GM10847 (cell line): Measurements from ENCODE around the gene SH2D7.

ENCODE experiments used
- POLR2A ChIP-seq: IDR thresholded peaks from 2 replicates; pipeline ENCODE4 v1.6.1; 2011; ENCODE audit not compliant: insufficient read length; ENCODE audit errors: extremely low read depth

SH2D7 gene

DNA sequence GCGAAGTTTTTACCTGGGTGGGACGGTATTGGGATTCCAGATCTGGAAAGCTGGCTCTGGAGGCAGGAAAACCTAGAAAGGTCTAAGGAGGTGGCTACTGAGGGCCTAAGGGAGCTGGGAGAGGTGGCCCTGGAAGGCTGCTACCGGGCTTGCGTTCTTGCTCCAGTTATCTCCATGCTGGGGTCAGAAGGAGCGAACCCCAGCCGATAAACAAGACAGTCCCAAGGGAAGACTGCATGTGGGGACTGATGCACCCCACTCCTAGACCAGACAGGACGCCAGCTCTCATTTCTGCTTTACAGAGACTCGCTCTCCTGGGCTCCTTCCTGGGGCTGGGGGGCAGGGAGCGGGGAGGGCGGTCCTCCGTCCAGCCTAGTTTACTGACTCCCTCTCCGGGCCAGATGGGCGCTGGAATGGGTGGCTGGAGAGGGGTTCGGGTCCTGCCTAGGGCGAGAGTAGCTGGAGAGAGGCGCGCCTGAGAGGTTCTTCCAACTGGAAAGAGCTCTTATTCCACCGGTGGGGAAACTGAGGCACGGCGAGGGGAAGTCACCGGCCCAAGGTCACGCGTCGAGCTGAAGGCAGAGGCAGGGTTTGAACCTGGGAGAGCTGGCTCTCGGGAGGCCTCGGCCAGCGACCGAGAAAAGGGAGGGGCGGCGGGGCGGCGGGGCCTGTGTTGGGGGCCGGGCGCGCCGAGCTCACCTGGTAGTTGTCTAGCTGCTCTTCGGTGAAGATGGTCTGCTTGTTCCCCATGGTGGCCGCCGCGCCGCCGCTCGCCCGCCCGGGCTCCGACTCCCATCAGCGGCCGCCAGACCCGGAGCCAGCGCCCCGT is 38.3 kb downstream of the SH2D7 start:
- TF ChIP-seq POLR2A, result no peak

DNA sequence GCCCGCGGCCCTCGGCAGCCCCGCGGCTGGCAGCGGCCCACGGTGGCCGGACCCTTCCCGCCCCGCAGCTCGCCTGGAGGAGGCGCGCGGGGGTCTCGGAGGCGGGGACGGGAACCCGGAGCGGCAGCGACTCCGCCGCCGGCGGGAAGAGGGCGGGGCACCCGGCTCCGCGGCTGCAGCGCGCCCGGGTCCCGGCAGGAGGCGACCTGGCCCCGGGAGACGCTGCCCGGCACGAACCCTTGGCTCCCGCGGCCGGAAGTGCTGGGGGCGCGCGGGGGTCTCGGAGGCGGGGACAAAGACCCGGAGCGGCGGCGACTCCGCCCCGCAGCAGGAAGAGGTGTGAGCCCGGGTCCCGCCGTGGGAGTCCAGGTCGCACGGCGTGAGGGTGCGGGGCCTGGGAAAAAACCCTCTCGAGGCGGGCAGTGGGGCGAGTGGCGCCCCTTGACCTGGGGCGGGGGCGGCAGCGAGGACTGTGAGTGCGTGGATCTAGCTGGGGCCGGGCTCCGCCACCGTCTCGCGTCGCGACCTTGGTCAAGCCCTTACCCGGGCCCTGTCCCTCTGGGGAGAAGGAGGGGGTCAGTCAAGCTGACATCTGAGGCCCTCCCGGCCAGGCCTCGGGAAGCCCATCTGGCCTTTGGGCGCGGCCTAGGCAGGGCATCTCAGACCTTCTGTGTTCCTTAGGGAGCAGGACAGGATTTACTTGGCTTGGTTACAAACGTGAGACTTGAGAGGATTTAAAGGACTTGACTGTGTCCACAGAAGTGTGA is 39.1 kb downstream of the SH2D7 start, which contains the start of gene CIB2:
Gene CIB2, minus strand, starts transcription at position 151 of the 767 bp plus-strand sequence. CDS start 230 bp downstream, outside the sequence.
- TF ChIP-seq POLR2A, result peak; percentile 40

DNA sequence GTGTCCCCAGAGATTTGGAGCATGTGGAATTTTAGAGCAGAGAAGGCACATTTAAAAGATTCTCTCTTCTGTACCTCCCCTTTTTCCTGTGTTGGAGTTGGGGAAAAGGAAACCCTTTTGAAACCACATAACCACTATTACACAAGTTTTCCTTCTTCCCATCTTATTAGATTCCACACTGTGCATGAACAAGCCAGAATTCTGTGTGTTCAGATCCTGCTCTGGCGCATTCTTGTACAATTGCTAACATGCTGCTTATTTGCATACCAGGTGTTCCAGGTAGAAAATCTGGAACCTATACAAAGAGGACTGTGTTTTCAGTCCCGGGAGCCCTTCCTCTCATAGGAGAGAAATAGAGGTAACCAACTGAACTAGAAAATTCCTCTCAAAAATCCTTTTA is 41.4 kb downstream of the SH2D7 start:
- no peak for TF ChIP-seq POLR2A

DNA sequence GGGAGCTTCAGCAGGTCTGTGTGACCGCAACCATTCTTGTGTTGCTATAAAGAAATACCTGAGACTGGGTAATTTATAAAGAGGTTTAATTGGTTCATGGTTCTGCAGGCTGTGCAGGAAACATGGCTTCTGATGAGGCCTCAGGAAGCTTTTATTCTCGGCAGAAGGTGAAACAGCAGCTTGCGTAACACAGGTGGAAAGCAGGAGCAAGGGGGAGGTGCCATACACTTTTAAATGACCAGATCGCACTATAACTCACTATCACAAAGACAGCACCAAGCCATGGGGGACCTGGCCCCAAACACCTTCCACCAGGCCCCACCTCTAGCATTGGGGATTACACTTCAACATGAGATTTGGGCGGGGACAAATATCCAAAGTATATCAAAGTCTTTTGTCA is 47.2 kb downstream of the SH2D7 start:
- no peak for TF ChIP-seq POLR2A

DNA sequence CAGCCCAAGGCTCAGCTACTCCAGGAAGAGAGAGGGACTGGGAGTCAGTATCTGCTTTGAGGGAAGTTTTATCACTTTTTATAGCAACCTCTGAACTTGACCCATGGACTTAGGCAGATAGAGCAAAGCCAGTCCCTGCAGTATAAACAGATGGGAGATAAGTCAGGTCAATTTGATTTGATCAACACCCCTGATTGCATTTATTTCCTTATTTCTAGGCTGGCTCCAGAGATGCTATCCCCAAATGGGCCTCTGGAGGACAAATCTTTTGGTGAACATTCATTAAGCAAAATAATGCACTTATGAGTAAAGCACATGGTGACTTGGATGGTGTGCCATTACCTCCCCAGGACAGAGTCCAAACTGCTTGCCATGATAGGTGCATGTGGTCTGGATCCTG is 47.9 kb downstream of the SH2D7 start:
- TF ChIP-seq POLR2A, result no peak

GRCh38 chr15:78142332-78142731 is 50.0 kb downstream of the SH2D7 start:
- no peak for TF ChIP-seq POLR2A

GRCh38 chr15:78146425-78147154 is 54.2 kb downstream of the SH2D7 start:
- TF ChIP-seq POLR2A, result no peak

- TF ChIP-seq POLR2A, result no peak
Observed at GRCh38 chr15:78147566-78147965, 55.2 kb downstream of the SH2D7 start.

- TF ChIP-seq POLR2A, result no peak
Observed at GRCh38 chr15:78148392-78149067, 56.2 kb downstream of the SH2D7 start.

DNA sequence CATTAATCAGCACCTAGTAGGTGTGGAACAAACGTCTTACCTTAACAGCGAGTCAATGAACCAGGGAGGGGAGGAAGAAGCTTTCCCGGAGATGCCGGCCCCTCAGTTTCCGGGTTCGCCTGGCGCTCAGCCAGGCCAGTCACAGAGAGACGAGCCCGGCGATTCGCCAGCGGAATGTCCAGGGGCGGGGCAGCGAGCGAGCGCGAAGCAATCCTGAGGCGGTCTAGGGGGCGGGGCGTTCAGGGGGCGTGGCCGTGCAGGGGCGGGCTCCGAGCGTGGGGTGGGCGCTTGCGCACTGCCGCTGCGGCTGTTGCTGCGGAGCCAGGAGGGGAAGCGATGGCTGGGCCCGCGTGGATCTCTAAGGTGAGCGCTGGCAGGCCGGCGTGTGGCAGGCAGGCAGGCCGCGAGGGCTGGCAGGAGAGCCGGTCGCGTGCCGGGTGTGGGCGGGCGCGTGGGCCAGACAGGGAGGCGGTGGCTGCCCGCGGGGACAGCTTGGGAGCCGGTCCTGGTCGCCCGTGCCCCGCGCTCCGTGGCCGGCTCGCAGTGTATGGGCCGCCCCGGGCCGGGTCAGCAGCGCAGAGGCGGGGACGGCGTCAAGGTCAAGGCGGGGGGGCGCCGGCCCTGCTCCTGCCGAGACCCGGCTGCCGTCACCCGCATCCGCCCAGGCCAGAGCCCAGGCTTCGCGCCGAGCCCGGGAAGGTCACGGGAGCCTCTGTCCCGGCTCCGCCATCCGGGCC is 56.9 kb downstream of the SH2D7 start, which contains the start of gene IDH3A:
Gene IDH3A, plus strand, starts transcription at position 295 of the 737 bp plus-strand sequence. Its CDS starts 42 bp downstream, at position 337.
- TF ChIP-seq POLR2A, result peak; percentile 83

- TF ChIP-seq POLR2A, result no peak
Observed at GRCh38 chr15:78149805-78150751, 57.7 kb downstream of the SH2D7 start.
